GM21390 (cell line): ENCODE data around the gene MEIS3.
A peak's percentile ranks its signal among the peaks of the same experiment; 100 is the strongest.

ENCODE experiments used
- ATAC-seq: cut with Tn5 transposase; IDR thresholded peaks from one replicate; pipeline ENCODE4 v1.9.1; 2021; ENCODE audit not compliant: unreplicated experiment

Gene MEIS3

DNA sequence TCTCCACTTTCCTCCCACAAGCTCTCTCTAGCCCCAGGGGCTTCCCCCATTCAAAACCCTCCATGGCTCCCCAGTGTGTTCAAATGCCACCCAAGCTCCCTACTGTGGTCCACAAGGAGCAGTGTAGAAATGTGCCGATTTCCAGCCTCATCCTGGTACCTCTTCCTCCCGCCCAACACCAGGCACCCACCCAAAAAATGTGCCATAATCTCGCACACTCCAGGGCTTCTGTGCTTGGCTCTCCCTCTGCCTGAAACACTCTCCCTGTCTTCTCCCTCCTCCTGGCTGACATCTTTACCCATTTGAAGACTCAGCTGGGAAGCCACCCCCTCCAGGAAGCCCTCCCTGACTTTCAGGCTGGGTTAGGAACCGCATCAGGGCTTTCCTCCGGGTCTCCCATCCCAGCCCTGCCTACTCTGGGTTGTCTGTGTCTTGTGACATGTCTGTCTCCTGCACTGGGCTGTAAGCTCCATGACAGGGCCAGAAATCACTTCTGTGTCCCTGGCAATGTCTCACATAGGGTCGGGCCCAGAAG, 16.6 kb upstream of the MEIS3 start:
- no peak for ATAC-seq

DNA sequence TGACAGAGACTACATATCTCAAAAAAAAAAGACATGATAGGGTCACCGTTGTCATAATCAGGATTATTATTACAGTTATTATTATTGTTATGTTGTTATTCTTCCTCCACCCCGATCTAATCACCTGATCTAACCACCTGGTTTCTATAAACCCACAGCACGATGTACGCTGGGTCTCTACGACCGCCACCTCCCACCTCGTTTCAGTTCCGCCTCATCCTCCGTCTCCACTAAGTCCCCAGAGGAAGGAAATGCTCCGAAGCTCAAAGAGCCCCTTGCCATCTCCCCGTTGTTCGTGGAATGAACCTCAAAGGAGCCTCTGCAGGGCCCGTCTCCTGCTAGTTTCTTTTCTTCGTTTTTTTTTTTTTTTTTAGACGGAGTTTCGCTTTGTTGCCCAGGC, 15.9 kb upstream of the MEIS3 start:
- no peak for ATAC-seq

DNA sequence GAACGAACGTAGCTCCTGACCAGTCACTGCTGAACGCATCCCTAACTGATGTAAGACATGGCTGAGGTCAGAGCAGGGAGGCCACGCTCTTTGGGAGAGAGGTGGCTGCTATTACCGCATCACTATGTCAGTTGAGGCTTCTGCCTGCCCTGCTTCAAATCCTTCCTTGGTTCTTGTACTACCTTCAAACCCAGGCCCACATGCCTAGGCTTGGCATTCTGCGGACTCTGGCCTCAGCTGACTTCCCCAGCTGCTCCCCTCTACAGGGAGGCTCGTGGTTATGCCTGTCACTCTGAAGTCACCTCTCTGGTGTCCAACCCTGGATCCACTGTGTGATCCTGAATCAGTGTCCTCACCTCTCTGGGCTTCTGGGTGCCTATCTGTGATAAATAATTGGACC, 14.8 kb upstream of the MEIS3 start:
- ATAC-seq: no peak

DNA sequence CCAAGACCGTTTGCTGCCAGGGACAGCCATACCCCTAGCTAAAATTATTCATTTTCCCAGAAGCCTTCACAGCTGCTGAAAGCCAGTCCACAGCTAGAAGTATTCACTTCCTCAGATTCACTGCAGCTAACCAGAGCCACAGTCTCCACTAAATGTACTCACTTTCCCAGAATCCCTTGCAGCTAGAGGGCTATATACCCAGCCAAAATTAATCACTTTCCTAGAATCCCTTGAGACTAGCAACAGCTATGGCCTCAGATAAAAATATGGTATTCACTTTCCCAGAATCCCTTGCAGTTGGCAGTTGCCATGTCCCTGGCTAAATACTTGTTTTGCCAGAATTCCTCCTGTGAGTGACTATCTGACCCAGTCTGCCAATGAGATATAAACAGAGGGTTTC, 13.8 kb upstream of the MEIS3 start:
- no peak for ATAC-seq

DNA sequence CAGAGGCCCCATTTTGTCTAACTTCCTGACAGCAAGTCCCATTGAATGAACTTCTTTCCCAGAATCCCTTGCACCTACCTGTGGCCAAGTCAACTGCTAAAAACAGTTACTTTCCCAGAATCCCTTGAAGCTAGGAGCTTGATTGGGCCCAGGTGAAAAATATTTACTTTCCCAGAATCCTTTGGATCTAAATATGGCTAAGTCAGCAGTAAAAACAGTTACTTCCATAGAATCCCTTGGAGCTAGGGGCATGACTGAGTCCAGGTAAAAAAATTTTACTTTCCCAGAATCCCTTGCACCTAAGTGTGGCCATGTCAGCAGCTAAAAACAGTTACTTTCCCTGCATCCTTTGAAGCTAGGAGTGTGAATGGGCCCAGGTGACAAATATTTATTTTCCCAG, 13.2 kb upstream of the MEIS3 start:
- no peak for ATAC-seq

DNA sequence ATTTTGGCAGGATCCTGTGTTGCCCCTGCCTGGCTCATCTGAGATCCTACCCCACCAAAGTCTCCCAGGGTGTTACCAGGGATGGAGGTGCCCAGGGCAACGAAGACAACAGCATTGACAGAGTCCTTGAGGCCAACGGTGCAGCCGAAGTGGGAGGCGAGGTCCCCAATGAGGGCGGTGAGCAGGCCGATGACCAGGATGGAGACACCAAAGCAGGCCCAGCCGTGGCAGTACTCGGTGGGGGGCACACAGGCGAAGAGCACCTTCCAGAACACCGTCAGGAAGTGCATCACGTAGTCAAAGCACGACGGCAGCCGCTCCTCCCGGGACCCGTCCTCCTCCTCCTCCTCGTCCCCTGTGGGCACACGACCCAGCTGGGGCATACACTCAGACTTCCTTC, 12.8 kb upstream of the MEIS3 start:
- ATAC-seq: no peak

DNA sequence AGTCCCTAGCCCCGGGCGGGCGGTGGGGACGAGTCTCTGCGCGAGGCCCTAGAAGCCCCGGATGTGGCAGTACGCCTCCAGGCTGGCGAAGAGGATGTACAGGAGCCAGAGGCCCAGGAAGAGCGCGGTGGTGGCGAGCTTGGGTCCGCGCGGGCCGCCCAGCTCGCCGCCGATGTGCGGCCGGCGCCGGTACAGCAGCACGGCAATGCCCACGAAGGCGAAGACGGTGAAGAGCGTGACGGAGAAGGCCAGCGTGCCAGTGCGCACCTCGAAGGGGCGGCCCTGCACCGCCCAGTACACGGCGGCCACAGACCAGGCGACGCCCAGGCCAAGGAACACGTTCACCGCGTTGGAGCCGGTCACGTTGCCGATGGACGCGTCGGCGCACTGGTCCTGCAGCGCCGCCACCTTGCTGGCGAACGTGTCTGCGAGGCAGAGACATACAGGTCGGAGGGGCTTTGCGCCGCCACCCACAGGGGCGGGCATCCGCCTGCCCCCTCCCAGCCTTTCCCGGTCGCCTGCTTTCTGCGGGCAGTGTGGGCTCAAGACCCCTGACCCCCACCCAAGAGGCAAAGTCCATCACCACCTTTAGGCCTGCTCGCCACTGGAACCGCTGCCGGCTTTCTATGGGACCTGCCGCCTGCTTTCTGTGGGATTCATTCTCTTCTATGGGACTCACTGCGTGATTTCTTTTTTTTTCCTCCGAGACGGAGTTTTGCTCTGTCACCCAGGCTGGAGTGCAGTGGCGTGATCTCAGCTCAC, 10.9 kb upstream of the MEIS3 start:
- ATAC-seq: no peak

DNA sequence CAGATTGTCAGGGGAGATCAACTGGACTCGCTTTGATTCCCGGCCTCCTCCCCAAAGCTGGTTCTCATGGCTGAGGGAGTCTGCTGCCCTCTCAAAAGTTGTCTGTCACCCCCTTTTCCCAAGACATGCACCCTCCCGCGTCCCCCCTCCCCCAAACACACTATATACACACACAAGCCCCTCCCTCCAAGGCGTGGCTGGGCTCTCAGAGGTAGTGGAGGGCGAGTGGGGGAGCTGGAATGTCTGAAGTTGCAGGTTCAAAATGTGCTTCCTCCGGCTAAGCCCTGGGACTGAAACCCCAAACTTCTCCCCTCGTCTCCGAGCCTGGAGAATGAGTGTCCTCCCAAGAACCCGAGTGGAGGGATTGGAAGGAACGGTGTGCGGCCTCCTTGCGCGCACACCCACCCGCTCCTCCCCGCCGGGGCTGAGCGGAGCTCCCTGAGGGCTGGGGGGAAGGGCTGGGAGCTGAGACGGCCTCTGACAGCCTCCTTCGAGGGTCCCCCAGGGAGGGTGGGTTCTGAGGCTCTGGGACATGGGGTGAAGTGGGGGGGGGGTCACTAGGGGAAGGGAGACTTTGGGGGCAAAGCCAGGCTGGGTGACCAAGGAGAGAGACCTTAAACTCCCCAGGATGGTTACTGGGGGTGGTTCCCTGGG, 9.9 kb upstream of the MEIS3 start:
- ATAC-seq: no peak

DNA sequence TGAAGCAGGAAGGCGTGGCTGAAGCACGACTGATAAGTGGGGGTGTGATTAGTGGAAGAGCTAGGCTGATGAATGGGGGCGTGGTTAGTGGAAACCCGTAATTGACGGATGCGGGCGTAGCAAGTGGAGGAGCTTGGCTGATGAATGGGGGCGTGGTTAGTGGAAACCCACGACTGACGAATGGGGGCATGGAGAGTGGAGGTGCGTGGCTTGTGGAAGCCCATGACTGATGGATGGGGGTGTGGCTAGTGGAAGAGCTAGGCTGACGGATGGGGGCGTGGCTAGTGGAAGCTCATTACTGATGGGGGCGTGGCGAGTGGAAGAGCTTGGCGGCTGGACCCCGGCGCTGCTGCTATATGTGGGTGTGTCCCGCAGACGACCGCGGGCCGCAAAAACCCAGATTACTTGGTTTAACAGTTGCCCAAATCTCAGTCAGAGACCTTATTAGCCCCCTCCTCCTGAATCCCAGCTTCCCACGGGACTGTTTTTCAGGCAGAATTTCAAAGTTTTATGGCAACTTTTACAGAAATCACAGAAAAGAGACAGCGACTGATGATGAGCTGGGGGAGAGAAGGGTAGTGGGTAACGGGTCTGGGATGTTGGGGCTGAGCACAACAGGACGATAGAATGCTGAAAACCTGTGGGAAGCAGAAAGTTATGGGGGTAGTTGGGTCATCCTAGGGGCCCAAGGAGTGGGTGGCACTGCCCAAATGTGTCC, 9.0 kb upstream of the MEIS3 start:
- peak; percentile 57 for ATAC-seq

DNA sequence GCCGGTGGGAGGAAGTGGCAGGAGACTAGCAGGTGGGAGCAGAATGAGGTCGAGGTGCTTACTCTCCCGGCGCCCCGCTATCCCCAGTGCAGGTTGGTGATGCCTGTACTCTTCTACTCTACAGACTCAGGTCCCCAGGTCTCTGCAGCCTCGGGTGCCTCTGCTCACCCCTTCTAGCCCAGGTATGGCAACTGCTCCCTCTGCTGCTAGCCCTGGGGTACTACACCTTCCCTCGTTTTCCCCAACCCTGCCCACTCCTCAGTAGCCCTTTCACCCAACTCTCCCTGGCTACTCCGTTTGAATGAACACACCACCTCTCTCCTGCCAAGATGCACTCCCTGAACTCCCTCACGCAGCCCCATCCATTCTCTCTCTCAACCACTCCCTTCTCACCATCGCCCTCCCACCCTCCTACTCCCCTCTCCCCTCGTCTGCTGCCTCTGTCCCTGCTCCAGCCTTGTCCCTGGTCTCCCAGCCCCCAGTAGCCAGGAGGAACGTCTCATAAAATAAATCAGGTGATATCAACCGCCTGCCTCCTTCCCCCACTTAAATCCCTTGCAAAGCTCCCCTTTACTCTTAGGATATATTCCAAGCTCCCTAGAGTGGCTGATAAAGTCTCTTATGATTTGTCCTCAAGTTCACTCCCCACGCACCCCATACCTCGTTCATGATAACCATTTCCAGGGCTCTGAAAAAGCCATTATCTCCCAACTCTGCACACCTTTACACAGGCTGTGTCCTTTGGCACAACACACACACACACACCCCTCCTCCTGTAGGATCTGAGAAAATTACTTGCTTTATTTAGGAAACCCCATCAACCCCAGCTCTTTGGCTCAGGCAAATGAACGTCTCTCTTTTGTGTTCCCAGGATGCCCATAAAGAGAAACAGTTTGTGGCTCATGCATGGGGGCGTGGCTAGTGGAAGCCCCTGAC, 8.2 kb upstream of the MEIS3 start:
- no peak for ATAC-seq

DNA sequence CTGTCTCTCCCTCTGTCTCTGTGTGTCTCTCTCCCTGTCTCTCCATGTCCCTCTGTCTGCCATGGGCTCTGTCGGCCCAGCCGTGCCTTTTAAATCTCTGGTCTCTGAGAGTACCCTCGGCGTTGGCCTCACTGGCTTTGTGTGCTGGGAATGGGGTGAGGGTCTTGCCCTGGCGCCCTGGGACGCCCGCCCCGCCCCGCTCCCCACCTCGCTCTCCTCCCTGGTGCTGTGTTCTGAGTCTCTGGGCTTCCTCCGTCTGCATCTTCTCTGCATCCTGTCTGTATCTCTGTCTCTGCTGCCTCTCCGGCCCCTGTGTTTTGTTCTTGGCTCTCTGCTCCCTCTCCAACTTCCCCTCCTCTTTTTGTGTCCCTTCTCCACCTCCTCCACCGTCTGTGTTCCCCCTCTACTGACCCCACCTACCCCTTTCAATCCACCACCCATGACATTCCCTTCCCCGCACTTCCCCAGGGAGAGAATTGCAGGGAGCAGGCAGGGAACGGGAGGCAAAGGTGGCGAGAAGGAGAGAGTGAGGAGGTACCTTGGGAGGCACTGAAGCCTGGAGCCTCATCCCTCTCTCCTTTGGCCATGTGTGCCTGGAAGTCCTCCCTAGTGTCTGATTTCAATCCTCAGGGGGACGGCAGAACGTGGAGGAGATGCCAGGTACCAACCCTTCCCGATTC, 4.0 kb upstream of the MEIS3 start:
- ATAC-seq: no peak

DNA sequence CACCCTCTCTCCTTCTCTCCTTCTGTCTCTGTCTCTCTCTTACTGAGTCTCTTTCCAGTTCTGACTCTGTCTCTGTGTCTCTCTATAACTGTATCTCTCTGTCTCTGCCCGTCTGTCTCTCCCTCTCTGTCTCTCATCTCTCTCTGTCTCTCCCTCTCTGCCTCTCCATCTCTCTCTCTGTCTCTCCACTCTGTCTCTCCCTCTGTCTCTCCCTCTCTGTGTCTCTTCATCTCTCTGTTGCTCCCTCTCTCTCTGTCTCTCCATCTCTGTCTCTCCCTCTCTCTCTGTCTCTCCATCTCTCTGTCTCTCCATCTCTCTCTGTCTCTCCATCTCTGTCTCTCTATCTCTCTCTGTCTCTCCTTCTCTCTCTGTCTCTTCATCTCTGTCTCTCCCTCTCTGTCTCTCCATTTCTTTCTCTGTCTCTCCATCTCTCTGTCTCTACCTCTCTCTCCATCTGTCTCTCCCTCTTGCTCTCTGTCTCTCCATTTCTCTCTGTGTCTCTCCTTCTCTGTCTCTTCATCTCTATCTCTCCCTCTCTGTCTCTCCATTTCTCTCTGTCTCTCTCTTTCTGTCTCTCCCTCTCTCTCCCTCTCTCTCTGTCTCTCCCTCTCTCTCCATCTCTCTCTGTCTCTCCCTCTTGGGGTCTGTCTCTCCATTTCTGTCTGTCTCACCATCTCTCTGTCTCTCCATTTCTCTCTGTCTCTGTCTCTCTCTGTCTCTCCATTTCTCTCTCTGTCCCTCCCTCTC, 3.3 kb upstream of the MEIS3 start:
- ATAC-seq: no peak

DNA sequence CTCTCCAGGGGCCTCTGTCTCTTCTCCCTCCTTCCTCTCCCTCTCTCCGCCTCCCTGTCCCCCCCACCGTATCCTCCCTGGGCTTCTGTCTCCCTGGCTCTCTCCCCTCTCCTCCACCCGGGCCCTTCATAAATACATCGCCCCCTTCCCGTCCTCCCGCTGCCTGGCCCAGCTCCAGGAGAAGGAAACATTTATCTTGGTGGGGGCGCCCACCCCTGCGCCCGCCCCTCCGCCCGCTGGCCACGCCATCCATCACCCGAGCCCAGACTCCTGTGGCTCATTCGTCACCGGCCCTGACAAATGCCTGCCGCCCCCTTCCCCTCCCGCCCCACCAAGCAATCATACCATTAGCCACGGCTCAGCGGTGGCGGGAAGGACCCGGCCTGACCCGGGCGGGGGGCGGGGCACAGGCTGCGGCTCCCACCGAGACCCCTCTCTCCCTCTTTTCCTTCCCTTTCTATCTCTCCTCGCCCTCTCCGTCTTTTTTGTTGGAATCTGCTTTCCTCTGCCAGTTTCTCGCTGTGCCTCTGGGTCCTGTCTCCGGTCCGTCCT, 2.6 kb upstream of the MEIS3 start:
- no peak for ATAC-seq

DNA sequence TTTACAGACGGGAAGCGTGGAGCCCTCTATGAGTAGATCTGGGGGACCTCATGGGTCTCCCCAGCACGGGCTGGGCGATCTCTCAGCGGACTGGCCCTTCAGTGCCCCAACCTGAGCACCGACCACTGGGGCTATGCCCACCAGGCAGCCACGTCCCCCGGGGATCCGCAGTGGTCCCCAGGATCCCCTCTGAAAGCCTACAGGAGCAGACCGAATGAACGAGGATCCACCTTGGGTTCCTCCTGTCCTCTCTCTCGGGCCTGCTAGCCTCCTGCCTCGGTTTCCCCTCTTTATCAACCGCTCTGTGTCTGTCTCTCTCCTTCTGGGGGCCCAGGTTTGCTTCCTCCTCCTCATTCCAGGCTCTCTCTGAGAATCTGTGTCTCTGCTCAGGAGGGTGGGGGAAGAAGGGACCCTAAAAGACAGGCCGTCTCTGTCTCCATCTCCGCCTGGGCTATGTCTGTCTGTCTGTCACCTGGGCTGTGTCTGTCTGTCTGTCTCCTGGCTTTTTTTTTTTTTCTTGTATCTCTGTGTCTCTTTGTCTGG, 2.0 kb upstream of the MEIS3 start:
- no peak for ATAC-seq

DNA sequence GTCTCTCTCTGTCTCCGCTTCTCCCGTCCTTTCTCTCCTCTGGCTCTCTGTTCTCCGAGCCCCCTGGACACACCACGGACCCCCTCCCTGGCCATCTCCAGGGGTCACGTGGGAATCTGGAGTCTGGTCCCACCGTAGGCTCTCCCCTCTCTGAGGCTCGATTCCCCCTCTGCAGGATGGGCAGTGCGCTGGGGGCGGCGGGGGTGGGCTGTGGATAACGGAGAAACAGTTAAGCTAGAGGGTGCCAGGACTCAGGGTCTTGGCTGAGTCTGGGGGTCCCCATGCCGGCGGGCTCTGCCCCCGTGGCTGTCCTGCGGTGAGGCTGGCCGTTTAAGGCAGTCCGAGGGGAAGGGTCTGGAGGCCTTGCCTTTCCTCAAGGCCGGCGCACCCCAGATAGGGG, 462 bp upstream of the MEIS3 start:
- no peak for ATAC-seq

DNA sequence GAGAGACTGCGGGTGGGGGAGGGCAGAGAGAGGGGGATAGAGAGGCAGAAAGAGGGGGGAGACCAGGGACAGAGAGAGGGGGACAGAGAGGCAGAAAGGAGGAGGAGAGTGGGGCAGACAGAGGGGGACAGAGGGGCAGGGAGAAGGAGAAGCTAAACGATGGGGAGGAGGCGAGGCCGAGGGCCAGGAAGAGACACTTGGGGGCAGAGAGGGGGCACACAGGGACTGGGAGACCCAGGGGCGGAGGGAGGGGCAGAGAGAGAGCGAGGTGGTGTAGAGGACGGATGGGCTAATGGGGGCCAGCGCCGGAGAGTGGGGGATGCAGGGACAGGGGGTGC, 666 bp downstream of the MEIS3 start:
- ATAC-seq: no peak

DNA sequence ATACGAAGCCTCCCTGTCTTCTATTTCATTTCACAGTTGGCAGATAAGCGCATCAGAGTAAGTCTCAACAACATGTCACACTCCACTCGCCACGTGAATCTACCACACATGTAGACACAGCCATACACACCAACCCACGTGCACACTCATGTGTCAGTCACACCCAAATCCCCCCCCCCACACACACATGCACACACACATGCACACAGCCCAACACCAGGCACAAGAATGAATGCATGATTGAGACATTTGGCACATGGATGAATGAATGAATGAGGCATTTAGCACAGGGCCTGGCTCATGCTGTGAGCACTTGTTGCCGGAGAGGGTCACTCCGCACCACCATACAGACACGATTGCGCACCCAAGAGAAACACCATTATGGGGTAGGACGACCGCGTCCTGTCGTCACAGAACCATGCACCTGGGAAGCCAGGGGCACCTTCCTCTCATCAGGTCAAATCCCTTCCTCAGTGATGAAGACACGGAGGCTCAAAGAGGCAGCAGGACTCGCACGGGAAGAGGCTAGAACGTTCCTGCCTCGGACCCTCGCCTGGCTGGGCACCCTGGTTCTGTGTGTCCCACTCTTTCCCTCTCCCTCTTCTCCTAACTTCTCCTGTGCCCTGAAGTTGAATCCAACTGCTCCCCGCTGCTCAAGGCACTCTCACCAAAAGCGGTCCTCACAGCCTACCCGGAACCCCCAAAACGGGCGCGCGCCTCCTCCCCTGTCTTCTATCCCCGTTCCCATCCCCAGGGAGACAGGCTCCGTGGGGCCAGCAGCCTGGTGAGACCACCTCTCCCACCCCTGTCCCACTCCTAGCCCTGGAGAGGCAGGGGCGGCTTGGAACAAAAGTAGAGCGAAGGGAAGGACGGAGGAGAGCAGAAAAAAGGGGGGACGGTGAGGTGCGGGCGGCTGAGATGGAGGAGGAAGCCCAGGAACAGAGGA, 1.3 kb downstream of the MEIS3 start:
- ATAC-seq: no peak

DNA sequence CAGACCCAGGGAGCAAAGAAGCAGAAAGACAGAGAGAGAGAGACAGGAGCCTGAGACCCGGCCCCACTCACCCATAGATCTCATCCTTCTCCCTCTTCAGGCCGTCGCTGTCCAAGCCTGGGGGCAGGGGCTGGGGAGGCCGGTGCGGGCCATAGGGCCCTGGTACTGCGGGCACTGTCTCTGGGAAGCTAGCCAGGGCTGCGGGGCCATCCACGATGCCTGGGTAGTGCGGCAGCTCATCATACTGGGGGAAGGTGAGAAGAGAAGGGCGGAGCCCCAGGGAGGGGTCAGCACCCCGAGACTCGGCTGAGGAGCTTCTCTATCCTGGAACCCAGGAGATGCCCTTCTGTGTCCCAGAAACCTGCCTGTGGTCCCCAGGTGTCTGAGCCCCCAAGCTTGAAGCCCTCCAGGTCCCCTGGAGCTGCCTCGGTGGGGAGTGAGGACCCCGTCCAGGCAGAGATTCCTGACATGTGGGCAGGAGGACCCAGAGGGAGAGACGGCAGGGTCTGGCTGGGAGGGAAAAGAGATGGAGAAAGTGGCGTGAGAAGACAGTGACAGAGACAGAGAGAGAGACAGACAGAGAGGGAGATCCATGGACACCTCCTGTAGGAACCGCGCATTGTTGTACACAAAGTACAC, 2.1 kb downstream of the MEIS3 start:
- no peak for ATAC-seq
